Skin of body (tissue), 2 donors: ENCODE measurements around the gene VSIG1. TPM values are rescaled to one million over a fixed set of nuclear protein-coding genes. Genes with fewer than 3 reads are reported as not detected.

Experiments used
- DNase-seq: peaks from one replicate; lab custom pipeline; 2025; lab: John Stamatoyannopoulos, UW
- total RNA-seq: library from RNA; depleted of rRNA; stranded (reverse); fragments of >200 nt; gene quantifications from one replicate; pipeline ENCODE4 v1.2.3, GENCODE V29; 2014

The VSIG1 gene
- total RNA-seq = 0.20 TPM

DNA sequence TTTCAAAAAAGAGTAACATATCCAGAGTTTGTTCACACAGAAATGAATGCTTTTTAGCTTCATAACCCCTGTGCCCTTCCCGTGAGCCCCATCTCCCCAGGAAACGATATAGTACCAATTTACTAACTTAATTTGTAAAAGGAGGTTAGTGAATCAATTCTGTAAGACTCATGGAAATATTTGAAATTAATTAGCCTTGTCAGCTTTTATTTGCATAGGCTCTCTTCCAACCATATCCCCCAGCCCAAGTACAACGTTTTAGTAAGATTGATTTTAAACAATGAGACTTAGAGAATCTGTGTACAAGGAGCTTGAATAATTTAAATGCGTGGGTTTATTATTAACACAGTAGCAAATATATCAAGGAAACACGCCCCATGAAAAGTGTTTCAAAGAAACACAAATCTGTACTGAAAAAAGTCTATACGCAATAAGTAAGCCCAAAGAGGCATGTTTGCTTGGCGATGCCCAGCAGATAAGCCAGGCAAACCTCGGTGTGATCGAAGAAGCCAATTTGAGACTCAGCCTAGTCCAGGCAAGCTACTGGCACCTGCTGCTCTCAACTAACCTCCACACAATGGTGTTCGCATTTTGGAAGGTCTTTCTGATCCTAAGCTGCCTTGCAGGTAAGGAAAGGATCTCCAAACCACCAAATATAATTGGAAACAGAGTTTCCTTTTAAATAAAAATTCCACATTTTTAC lies at the start of gene VSIG1:
VSIG1 (plus strand) TSS at position 512 of the 703 bp plus-strand sequence; CDS start at position 578, 66 bp downstream.
- DNase-seq = no peak

DNA sequence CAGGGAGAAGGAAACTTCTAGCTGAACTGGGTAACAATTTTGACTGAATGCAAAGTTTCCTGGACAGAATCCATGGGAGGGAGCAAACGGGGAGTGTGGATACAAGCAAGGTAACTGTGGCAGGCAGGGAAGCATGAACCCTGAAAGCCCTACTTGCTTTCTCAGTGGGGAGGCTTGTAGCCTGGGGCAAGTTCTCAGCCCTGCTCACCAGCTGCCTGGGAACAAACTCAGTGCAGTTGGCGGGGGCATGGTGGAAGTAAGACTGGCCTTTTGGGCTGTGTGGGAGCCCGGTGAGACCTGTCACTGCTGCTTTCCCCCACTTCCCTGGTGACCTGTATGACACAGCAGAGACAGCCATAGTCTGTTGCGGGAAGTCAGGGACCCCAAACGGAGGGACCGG lies 48.7 kb upstream of the VSIG1 start:
- DNase-seq = no peak

DNA sequence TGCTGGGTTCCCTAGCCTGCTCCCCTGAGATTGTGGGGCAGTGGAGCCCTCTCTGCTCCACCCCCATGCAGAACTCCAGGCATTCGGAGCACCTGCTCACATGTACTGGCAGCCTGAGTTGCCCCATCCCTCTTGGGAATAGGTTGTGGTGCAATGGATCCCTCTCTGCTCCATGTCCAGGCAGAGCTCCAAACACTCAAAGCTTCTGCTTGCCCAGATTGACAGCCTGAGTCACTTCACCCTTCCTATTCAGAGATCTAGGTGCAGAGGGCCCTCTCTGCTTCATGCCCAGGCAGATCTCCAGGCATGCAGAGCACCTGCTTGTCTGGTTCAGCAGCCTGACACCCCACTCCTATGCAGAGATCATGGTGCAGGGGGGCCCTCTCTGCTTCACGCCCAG lies 44.1 kb upstream of the VSIG1 start:
- no peak for DNase-seq

- no peak for DNase-seq
These were observed 43.5 kb upstream of the VSIG1 start for GRCh38 chrX:108001218-108001814.

DNA sequence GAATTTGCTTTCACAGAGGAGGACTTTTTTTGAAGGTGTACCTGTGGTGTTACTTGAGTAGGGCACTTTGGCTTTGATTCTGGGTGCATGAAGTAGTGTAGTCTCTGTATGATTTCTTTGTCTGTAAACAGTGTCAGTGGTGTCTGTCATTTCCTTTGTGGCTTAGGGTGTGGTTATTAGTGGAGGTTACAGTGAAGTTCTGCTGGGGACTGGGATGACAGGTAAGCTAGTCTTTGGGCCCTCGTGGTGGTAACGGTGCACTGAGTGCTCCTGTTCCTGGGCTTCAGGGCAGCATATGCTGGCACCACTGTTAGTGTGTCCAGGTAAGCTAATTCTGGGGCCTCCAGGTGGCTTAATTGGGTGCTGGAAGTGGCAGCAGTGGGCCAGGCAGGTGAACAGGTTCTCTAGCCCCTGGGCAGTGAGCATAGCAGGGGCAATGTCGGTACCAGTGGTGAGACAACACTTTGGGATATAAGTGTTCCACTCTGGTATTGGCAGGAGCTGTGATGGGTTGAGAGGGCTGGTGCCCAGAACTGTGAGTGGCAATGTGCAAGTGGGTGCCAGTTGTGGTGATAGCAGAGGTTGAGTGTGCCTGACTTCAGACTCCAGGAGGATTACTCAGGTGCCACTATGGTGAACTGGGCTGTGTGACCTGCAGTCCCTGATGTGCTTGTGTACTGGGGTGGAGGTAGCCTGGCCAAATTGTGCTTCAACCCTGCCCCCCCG lies 26.0 kb upstream of the VSIG1 start:
- DNase-seq = no peak

GRCh38 chrX:108019382-108019875 lies 25.4 kb upstream of the VSIG1 start:
- no peak for DNase-seq

DNA sequence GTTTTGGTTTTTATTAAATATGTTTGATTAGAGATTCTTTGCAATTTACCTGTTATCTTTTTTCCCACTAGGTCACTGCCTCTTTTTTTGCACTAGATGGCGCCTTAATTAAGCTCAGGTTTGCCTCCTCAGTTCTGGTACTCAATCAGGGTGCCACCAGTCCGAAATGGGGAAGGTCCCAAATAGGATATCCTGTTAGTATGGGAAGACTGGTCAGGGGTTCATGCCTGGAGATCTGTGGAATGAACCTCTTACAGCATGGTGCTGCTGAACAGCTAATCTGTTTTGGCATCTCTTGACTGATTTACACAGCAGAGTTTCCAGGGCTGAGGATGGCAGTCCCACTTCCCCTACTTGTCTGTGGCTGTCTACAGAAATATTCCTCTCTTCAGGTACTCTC lies 24.2 kb upstream of the VSIG1 start:
- DNase-seq = no peak

DNA sequence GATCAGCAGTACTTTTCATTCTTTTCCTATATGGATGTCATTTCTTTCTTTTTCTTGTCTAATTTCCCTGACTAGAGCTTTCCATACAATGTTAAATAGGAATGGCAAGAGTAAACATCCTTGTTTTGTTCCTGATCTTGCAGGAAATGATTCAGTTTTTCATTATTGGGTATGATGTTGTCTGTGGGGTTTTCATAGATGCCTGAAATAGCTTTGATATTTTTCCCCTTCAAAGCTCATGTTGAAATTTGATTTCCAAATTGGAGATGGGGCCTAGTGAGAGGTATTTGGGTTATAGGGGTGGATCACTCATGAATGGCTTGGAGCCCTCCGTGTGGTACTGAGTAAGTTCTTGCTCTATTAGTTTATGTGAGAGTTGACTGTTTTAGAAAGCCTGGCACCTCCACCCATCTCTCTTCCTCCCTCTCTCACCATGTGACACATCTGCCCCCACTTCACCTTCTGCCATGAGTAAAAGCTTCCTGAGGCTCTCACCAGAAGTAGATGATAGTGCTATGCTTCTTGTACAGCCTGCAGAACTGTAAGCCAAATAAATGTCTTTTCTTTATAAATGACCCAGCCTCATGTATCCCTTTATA lies 22.3 kb upstream of the VSIG1 start:
- DNase-seq = no peak

- no peak for DNase-seq
These were observed 19.5 kb upstream of the VSIG1 start for GRCh38 chrX:108025376-108025775.

DNA sequence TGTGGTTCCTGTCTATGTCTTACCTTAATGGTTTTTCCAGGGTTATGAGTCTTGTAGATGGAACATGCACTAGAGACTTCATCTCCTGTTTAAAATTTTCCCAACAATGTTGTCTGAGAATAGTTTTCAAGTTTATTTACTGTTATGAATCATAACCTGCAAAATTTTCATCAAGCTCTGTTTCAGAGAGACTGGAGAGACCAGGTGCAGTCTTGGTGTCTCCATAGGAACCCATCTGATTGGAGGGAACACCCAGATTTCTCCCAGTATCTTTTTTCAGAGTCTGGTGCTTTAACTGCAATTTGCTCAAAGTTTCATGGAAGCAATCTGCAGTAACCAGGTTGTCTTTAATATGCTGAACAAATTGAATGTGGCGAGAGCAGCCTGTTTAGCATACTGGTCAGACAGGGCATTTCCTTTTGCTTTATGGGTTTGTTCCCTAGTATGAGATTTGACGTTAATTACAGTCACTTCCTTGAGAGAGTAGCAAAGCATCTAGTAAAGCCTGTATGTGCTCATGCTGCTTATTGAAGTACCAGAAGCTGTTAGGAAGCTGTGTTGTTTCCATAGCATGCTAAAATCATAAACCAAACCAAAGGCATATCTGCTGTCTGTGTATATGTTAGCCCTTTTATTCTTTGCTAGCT lies 18.8 kb upstream of the VSIG1 start:
- DNase-seq = no peak

DNA sequence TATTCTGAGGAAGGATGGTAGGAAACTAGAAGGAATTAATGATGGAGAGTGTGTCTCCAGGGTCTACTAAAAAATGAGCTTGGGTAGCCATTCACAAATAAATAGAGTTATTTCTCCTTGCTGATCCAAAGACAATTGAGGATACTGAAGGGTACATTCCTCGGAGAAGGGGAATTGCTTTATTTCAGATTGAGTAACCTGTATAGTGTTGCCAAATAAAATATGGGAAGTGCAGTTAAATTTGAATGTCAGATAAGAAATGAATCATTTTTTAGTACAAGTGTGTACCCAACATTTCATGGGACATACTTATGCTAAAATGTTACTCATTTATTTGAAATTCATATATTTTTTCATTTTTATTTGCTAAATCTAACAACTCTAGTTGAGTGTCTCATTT lies 16.0 kb upstream of the VSIG1 start:
- DNase-seq = no peak

DNA sequence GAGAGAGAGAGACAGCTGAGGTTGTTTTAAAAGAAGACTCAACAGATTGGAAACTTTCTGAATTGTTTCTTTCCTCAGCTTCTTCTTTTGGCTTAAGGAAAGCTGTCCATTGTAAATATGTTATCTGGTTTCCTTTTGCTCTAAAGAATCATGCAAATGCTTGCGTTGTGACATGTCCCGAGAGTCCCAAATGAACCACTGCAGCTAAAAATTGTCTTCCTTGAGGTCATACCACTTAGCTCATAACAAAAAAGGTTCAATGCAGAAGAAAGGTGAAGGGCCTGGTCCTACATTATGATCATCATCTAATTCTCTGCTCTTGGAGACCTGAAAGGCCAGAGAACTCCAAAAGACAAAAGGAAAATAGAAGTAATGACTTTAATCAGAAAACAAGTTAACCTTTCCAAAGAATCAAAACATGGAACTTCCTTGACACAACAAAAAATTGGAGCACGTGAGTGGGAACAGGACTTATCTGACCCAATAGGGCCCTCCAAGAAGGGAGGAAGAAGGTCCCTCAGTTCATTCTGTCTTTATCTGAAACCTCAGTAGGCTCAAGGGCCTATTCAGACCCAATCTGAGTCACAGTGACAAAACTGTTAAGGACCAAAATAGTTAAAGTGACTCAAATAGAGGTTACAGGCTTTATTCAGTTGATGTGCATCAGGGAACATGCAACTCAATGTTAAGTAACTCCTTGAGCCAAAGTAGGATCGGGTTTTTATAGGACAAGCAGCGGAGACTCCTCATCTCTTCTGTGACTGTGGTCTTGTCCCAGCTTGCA lies 14.7 kb upstream of the VSIG1 start:
- DNase-seq = no peak

GRCh38 chrX:108032944-108033343 lies 11.9 kb upstream of the VSIG1 start:
- DNase-seq = no peak

- no peak for DNase-seq
These were observed 11.0 kb upstream of the VSIG1 start for GRCh38 chrX:108033890-108034289.

DNA sequence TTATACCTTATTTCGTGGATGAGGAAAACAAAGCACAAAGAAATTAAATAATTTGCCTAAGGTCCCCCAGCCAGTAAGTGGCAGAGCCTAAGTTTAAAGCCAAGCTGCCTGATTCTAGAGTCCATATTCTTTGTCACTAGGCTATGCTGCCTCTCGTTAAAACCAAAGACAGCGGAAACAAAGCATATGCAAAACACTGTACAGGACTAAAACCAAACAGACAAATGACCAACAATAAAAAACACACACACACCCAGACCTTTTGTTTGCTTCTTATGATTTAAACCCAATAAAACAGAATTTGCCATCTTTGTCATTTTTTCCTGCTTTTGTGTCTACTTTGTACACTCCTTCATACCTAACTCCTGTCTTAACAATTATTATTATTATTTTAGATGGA lies 10.1 kb upstream of the VSIG1 start:
- no peak for DNase-seq

- DNase-seq = no peak
These were observed 8.4 kb upstream of the VSIG1 start for GRCh38 chrX:108036298-108036973.

DNA sequence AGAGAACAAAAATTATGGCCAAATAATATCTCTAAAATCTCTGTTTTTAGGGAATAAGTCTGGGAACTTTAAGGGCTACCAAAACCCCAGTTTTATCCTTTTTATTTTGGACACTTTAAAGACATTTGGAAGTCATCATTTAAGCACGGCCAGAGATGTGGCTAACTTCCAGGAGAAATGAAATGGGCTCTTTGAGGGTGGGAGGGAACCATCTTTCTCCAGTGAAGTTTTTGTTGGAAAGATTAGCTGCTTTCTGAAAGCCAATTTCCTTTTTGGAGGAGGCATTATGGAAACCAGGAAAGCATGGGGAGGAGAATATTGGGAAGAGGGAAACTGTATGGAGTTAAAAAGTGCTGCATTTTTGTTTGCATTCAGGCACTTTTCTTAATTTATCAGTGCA lies 4.8 kb downstream of the VSIG1 start:
- DNase-seq = peak; percentile 5

DNA sequence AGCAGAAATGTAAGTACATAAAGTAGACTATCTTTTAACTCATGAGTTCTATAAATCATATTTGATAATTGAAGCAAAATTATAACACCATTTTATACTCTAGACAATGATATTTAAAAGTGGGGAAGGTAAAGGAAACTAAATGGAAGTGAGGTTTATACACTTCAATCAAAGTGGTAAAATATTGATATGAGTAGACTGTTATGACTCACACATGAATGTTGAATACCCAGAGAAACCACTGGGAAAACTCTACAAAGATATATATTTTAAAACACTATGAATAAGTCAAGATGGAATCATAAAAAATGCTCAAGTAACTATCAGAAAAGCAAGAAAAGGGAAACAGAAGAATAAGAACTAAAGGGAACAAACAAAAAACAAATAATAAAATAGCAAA lies 8.4 kb downstream of the VSIG1 start:
- no peak for DNase-seq

DNA sequence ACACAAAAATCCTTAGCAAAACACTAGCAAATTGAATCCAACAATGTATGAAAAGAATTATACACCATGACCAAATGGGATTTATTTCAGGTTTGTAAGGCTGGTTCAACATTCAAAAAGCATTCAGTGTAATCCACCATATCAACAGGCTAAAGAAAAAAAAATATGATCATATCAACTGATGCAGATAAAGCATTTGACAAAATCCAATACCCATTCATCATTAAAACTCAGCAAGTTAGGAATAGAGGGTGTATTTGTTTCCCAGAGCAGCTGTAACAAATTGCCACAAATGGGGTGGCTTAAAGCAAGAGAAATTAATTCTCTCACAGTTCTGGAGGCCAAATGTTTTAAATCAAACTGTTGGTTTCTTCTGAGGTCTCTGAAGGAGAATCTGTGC lies 10.7 kb downstream of the VSIG1 start:
- DNase-seq = peak; percentile 35

- no peak for DNase-seq
These were observed 14.9 kb downstream of the VSIG1 start for GRCh38 chrX:108059801-108060200.
